ENCODE measurements around the gene NR2F1-AS1. TPM values are rescaled to one million over a fixed set of nuclear protein-coding genes. Genes with fewer than 3 reads are reported as not detected.
"Not testable (repeated sequence)": the region's sequence is repeated elsewhere in the genome, so short reads cannot be mapped to it uniquely, and the experiment has no call there.

NR2F1-AS1 gene
- total RNA-seq, 1 donor from 2014 or later = 49.3 TPM

- no peak for ATAC-seq
Measured at GRCh38 chr5:93415819-93416218, 165.2 kb downstream of the NR2F1-AS1 start.

GRCh38 chr5:93411716-93412115, 169.3 kb downstream of the NR2F1-AS1 start:
- intact Hi-C loops (cut with DNase I) = no loop called here
- no peak for ATAC-seq
- no peak for DNase-seq (ENCODE audit: low spot score)

More at GRCh38 chr5:93415819-93416218, 165.2 kb downstream of the NR2F1-AS1 start:
- DNase-seq (ENCODE audit: low spot score) = no peak
- intact Hi-C loops (cut with DNase I) = no loop called here

GRCh38 chr5:93409691-93410090, 171.3 kb downstream of the NR2F1-AS1 start:
- DNase-seq (ENCODE audit: low spot score) (no peak), ATAC-seq (no peak)
- intact Hi-C loops (cut with DNase I) = no loop called here

GRCh38 chr5:93407454-93407853, 173.6 kb downstream of the NR2F1-AS1 start:
- intact Hi-C loops (cut with DNase I) = no loop called here
- DNase-seq (ENCODE audit: low spot score) (no peak), ATAC-seq (no peak)

GRCh38 chr5:93406971-93407401, 174.0 kb downstream of the NR2F1-AS1 start:
- ATAC-seq (no peak), DNase-seq (ENCODE audit: low spot score) (no peak)
- intact Hi-C loops (cut with DNase I) = no loop called here

GRCh38 chr5:93404246-93404645, 176.8 kb downstream of the NR2F1-AS1 start:
- DNase-seq (ENCODE audit: low spot score) = no peak
- intact Hi-C loops (cut with DNase I) = no loop called here
- ATAC-seq = no peak

GRCh38 chr5:93403141-93403928, 177.7 kb downstream of the NR2F1-AS1 start:
- ATAC-seq (no peak), DNase-seq (ENCODE audit: low spot score) (no peak)
- intact Hi-C loops (cut with DNase I) = no loop called here

GRCh38 chr5:93402451-93402850, 178.6 kb downstream of the NR2F1-AS1 start:
- DNase-seq (ENCODE audit: low spot score) = no peak
- intact Hi-C loops (cut with DNase I) = no loop called here
- no peak for ATAC-seq

GRCh38 chr5:93401634-93402213, 179.3 kb downstream of the NR2F1-AS1 start:
- intact Hi-C loops (cut with DNase I) = no loop called here
- ATAC-seq (no peak), DNase-seq (ENCODE audit: low spot score) (no peak)

- no peak for DNase-seq (ENCODE audit: low spot score)
- intact Hi-C loops (cut with DNase I) = no loop called here
- no peak for ATAC-seq
Measured at GRCh38 chr5:93399675-93400074, 181.3 kb downstream of the NR2F1-AS1 start.

- intact Hi-C loops (cut with DNase I) = no loop called here
- no peak for ATAC-seq
- no peak for DNase-seq (ENCODE audit: low spot score)
Measured at GRCh38 chr5:93395971-93396379, 185.0 kb downstream of the NR2F1-AS1 start.

- DNase-seq (ENCODE audit: low spot score) (no peak), ATAC-seq (no peak)
- intact Hi-C loops (cut with DNase I) = no loop called here
Measured at GRCh38 chr5:93395010-93395409, 186.0 kb downstream of the NR2F1-AS1 start.

GRCh38 chr5:93394301-93394700, 186.7 kb downstream of the NR2F1-AS1 start:
- intact Hi-C loops (cut with DNase I) = no loop called here
- ATAC-seq (no peak), DNase-seq (ENCODE audit: low spot score) (no peak)

GRCh38 chr5:93391169-93391568, 189.8 kb downstream of the NR2F1-AS1 start:
- ATAC-seq; intact Hi-C loops (cut with DNase I): not testable (repeated sequence)

GRCh38 chr5:93385655-93386054, 195.4 kb downstream of the NR2F1-AS1 start:
- intact Hi-C loops (cut with DNase I) = no loop called here
- ATAC-seq (no peak), DNase-seq (ENCODE audit: low spot score) (no peak)

More at GRCh38 chr5:93391169-93391568, 189.8 kb downstream of the NR2F1-AS1 start:
- not testable (repeated sequence) for DNase-seq (ENCODE audit: low spot score)

- ATAC-seq = no peak
- DNase-seq (ENCODE audit: low spot score) = no peak
- intact Hi-C loops (cut with DNase I) = no loop called here
Measured at GRCh38 chr5:93384995-93385394, 196.0 kb downstream of the NR2F1-AS1 start.

- intact Hi-C loops (cut with DNase I) = no loop called here
Measured at GRCh38 chr5:93384026-93384425, 197.0 kb downstream of the NR2F1-AS1 start.

GRCh38 chr5:93382188-93382825, 198.7 kb downstream of the NR2F1-AS1 start:
- DNase-seq (ENCODE audit: low spot score) (no peak), ATAC-seq (no peak)
- intact Hi-C loops (cut with DNase I) = no loop called here

More at GRCh38 chr5:93384026-93384425, 197.0 kb downstream of the NR2F1-AS1 start:
- no peak for ATAC-seq
- DNase-seq (ENCODE audit: low spot score) = no peak

- ATAC-seq = no peak
- DNase-seq (ENCODE audit: low spot score) = no peak
- intact Hi-C loops (cut with DNase I) = no loop called here
Measured at GRCh38 chr5:93381057-93381456, 200.0 kb downstream of the NR2F1-AS1 start.

GRCh38 chr5:93378073-93378472, 202.9 kb downstream of the NR2F1-AS1 start:
- DNase-seq (ENCODE audit: low spot score) (no peak), ATAC-seq (no peak)
- intact Hi-C loops (cut with DNase I) = no loop called here

Data from sciatic nerve (tissue), 2 donors.